Measurements from ENCODE around the gene SGCA. TPM values are rescaled to one million over a fixed set of nuclear protein-coding genes. Genes with fewer than 3 reads are reported as not detected.
A peak's percentile ranks its signal among the peaks of the same experiment; 100 is the strongest.

SGCA gene
- total and polyA plus RNA-seq, 10 of the 15 experiments (the other 5 are each of a cell fraction or from before 2014, with no cell fraction given) = 0.13 to 2.2 (median 0.50) TPM; not detected in 2

GRCh38 chr17:50169121-50169764 lies 3.4 kb downstream of the SGCA start (continued):
- no peak for TF ChIP-seq ASH2L (IDR thresholded peaks at IDR 0.05; ENCODE audit: borderline replicate concordance, low read depth)
- TF ChIP-seq NKRF (conservative IDR thresholded peaks at IDR 0.05) = no peak
- TF ChIP-seq ZBTB4 (CRISPR knock-in tag; IDR thresholded peaks at IDR 0.05) = no peak
- TF ChIP-seq STAT1 (conservative IDR thresholded peaks at IDR 0.05) = no peak
- no peak for TF ChIP-seq USF2 (IDR thresholded peaks at IDR 0.05; ENCODE audit: borderline replicate concordance, low read depth, low read length)
- no peak for TF ChIP-seq ELK1 (IDR thresholded peaks at IDR 0.05; ENCODE audit: low read depth, low read length)
- TF ChIP-seq SIX5 (IDR thresholded peaks at IDR 0.05; ENCODE audit: low read depth, low read length, severe bottlenecking) = no peak
- TF ChIP-seq NBN (IDR thresholded peaks at IDR 0.05) = peak; percentile 98
- TF ChIP-seq HCFC1 (IDR thresholded peaks at IDR 0.05; ENCODE audit: low read length) = no peak; the same call in 1 of the 2 replicates
- no peak for TF ChIP-seq ZNF384 (IDR thresholded peaks at IDR 0.05; ENCODE audit: borderline replicate concordance, low read depth, low read length)
- no peak for TF ChIP-seq RBBP5 (conservative IDR thresholded peaks at IDR 0.05)
- no peak for TF ChIP-seq EP300 (IDR thresholded peaks at IDR 0.05; ENCODE audit: borderline replicate concordance in 1 of 2, control insufficient read depth in 1 of 2, low read depth in 2 of 2, low read length in 2 of 2)

Measured in GM12878 (cell line).